Neural cell (in vitro differentiated cells): ENCODE results near the gene IFFO2.

Experiments
- CTCF ChIP-seq: fragments of 450-650 bp; IDR thresholded peaks from 2 replicates; pipeline ENCODE4 v1.5.1; 2014; ENCODE audit warnings: antibody characterized with exemption, mild to moderate bottlenecking, moderate library complexity; ENCODE audit not compliant: poor library complexity, severe bottlenecking
- EP300 ChIP-seq: fragments of 450-650 bp; conservative IDR thresholded peaks from 2 replicates; pipeline ENCODE4 v1.6.1; 2014; ENCODE audit warnings: antibody characterized with exemption, mild to moderate bottlenecking, moderate library complexity; ENCODE audit not compliant: poor library complexity, severe bottlenecking
- POLR2AphosphoS5 ChIP-seq: IDR thresholded peaks from 2 replicates; pipeline ENCODE4 v1.6.1; 2012
- REST ChIP-seq: IDR thresholded peaks from 2 replicates; pipeline ENCODE4 v1.6.1; 2012; ENCODE audit warnings: borderline replicate concordance
- SMC3 ChIP-seq: fragments of 450-650 bp; conservative IDR thresholded peaks from 2 replicates; pipeline ENCODE4 v1.6.1; 2014; ENCODE audit warnings: antibody characterized with exemption, mild to moderate bottlenecking, moderate library complexity; ENCODE audit not compliant: poor library complexity

- TF ChIP-seq CTCF (no peak), REST (no peak), EP300 (no peak), SMC3 (no peak), POLR2AphosphoS5 (no peak)
Observed at GRCh38 chr1:18875796-18876128, 80.7 kb downstream of the IFFO2 start.
